Right lobe of liver (tissue), 6 donors: Measurements from ENCODE around the gene EIF4G3. TPM values are rescaled to one million over a fixed set of nuclear protein-coding genes. Genes with fewer than 3 reads are reported as not detected.
A peak's percentile ranks its signal among the peaks of the same experiment; 100 is the strongest.

Experiments used
- ATAC-seq, 4 donors: fragments of 200-7000 bp; cut with Tn5 transposase; one replicate each; pipeline ENCODE4 v1.9.1; 2020; ENCODE audit warnings: mild to moderate bottlenecking in 4 of 4, moderate library complexity in 4 of 4
- DNase-seq, 3 donors: peaks; one replicate each; pipeline ENCODE4 v3.0.0-alpha.2; 2020
- H3K27ac ChIP-seq, 3 donors: fragments of 200-600 bp; one replicate each; pipeline ENCODE4 v1.8.0; 2022
- H3K27me3 ChIP-seq, 2 donors: fragments of 200-600 bp; one replicate each; pipeline ENCODE4 v1.8.0; 2022
- H3K36me3 ChIP-seq, 4 donors: fragments of 200-600 bp; sonication (generic) in 1 of 4; one replicate each; pipeline versions ENCODE4 v1.5.1 to v1.8.0; 2017 to 2022; ENCODE audit warnings: control low read depth in 1 of 4
- H3K4me1 ChIP-seq, 4 donors: fragments of 200-600 bp; sonication (generic) in 1 of 4; one replicate each; pipeline versions ENCODE4 v1.5.1 to v1.8.0; 2017 to 2022; ENCODE audit warnings: control low read depth in 1 of 4
- H3K4me3 ChIP-seq, 3 donors: fragments of 200-600 bp; one replicate each; pipeline ENCODE4 v1.8.0; 2022
- H3K9me3 ChIP-seq, 4 donors: fragments of 200-600 bp; sonication (generic) in 1 of 4; one replicate each; pipeline versions ENCODE4 v1.5.1 to v1.8.0; 2017 to 2022; ENCODE audit warnings: control low read depth in 1 of 4
- CTCF ChIP-seq, 4 donors: fragments of 200-600 bp in 3 of 4; fragments of 450-650 bp in 1 of 4; IDR thresholded peaks; one replicate each; pipeline versions ENCODE4 v1.5.1 to v1.8.0; 2016 to 2022; ENCODE audit warnings: antibody characterized with exemption in 4 of 4, mild to moderate bottlenecking in 2 of 4
- POLR2A ChIP-seq: fragments of 450-650 bp; IDR thresholded peaks from one replicate; pipeline ENCODE4 v1.6.1; 2017; ENCODE audit warnings: antibody characterized with exemption, mild to moderate bottlenecking
- WGBS: methylation state at CpG from one replicate; pipeline ENCODE4 v1.1.6; 2018; ENCODE audit warnings: low coverage, low lambda C conversion rate; ENCODE audit not compliant: insufficient coverage; ENCODE audit errors: missing lambda C conversion rate; 5-methylcytosine and 5-hydroxymethylcytosine counted together
- intact Hi-C, 2 donors: fragments of 100-400 bp; cut with DNase I; formaldehyde crosslinking; loops; one replicate each; pipeline versions ENCODE4 v1.11.2 to v1.14.1; 2022
- total RNA-seq, 6 experiments: library from RNA; depleted of rRNA in 2 of 6; stranded (reverse); fragments of >200 nt in 2 of 6; fragmentation: NEBNext Ultra II Directional in 3 of 6; extraction: Animal tissue kit (Norgen Biotek cat#: 25700) in 3 of 6; gene quantifications; one replicate each; pipeline versions ENCODE4 v1.1.0 to v1.2.4, GENCODE V29; 2016 to 2023
- donor health status: DM: no; HTN: yes; CAD: no.
- donor health status: DM: no; HTN: no; CAD: no.
- donor health status: DM: no; HTN: no; CAD: no.
- donor health status: DM: no; HTN: yes; CAD: no.
- donor health status: DM: no; HTN: yes; CAD: no.

Gene EIF4G3
- total RNA-seq, 6 experiments from 2014 or later: 14.4 to 29.9 (median 23.5) TPM

GRCh38 chr1:21050031-21050430 is 126.7 kb downstream of the EIF4G3 start:
- peak in 2 of 4 donors; percentile 19 to 59 for ATAC-seq
- Histone ChIP-seq H3K27ac (no peak overlapping the region), H3K4me1 (no peaks in the 10 kb centered on the region), H3K9me3 (no peaks in the 10 kb centered on the region), H3K36me3 (no peaks in the 10 kb centered on the region), H3K27me3 (no peaks in the 10 kb centered on the region), H3K4me3 (no peak overlapping the region)
- intact Hi-C loops: no loop called here
- TF ChIP-seq POLR2A: no peak
- TF ChIP-seq CTCF (IDR thresholded peaks at IDR 0.05): no peak
- no peak for DNase-seq
- 40% methylated on average over 4 of the region's 4 CpGs for WGBS

- WGBS: 94% methylated on average over 3 of the region's 4 CpGs
These were observed 128.2 kb downstream of the EIF4G3 start for GRCh38 chr1:21048462-21048861.

GRCh38 chr1:21046132-21046531 is 130.6 kb downstream of the EIF4G3 start:
- Histone ChIP-seq H3K4me1 (no peaks in the 10 kb centered on the region), H3K36me3 (no peaks in the 10 kb centered on the region), H3K27ac (no peak overlapping the region), H3K9me3 (no peaks in the 10 kb centered on the region), H3K4me3 (no peak overlapping the region), H3K27me3 (no peaks in the 10 kb centered on the region)
- DNase-seq: no peak
- ATAC-seq: no peak
- TF ChIP-seq CTCF (IDR thresholded peaks at IDR 0.05): no peak
- no peak for TF ChIP-seq POLR2A
- 67% methylated on average over 3 of the region's 3 CpGs for WGBS
- intact Hi-C loops: no loop called here

More at GRCh38 chr1:21048462-21048861, 128.2 kb downstream of the EIF4G3 start:
- no peaks in the 10 kb centered on the region for H3K9me3 ChIP-seq
- no peaks in the 10 kb centered on the region for H3K27me3 ChIP-seq
- no peak for ATAC-seq
- intact Hi-C loops: no loop called here
- H3K27ac ChIP-seq: no peak overlapping the region
- no peak for TF ChIP-seq CTCF (IDR thresholded peaks at IDR 0.05)
- TF ChIP-seq POLR2A: no peak
- no peak overlapping the region for H3K4me3 ChIP-seq
- H3K4me1 ChIP-seq: no peaks in the 10 kb centered on the region
- H3K36me3 ChIP-seq: no peaks in the 10 kb centered on the region
- no peak for DNase-seq

- no peak for ATAC-seq
- TF ChIP-seq CTCF (IDR thresholded peaks at IDR 0.05) (no peak), POLR2A (no peak)
- no peaks in the 10 kb centered on the region for H3K36me3 ChIP-seq
- intact Hi-C loops: no loop called here
- no peak overlapping the region for H3K27ac ChIP-seq
- H3K4me3 ChIP-seq: no peak overlapping the region
- 41% methylated on average over 2 of the region's 2 CpGs for WGBS
- H3K4me1 ChIP-seq: no peaks in the 10 kb centered on the region
- no peak for DNase-seq
- no peaks in the 10 kb centered on the region for H3K27me3 ChIP-seq
- H3K9me3 ChIP-seq: no peaks in the 10 kb centered on the region
These were observed 131.3 kb downstream of the EIF4G3 start for GRCh38 chr1:21045351-21045750.
